HepG2 (cell line): ENCODE data around the gene METTL26. TPM values are rescaled to one million over a fixed set of nuclear protein-coding genes. Genes with fewer than 3 reads are reported as not detected.

Source experiments
- AGO2 ChIP-seq: fragments of 200-400 bp; formaldehyde crosslinking; optimal IDR thresholded peaks from 2 replicates; pipeline ENCODE3; 2017; ENCODE audit warnings: mild to moderate bottlenecking, low read depth, low read length, moderate library complexity
- GABPA ChIP-seq, 2 experiments: IDR thresholded peaks; 2 replicates each; pipeline ENCODE4 v1.6.1; 2011 to 2016; ENCODE audit warnings: low read depth in 2 of 2, low read length in 1 of 2, missing biosample characterization in 1 of 2, missing genetic modification characterization in 1 of 2
- KDM6A ChIP-seq: IDR thresholded peaks from 2 replicates; pipeline ENCODE4 v1.6.1; 2016; ENCODE audit warnings: low read depth
- PCBP1 ChIP-seq: fragments of 200-400 bp; formaldehyde crosslinking; IDR thresholded peaks from 2 replicates; pipeline ENCODE4 v1.6.1; 2017; ENCODE audit warnings: mild to moderate bottlenecking, low read depth, low read length, borderline replicate concordance
- ZMYM4 ChIP-seq: sonication (generic); formaldehyde crosslinking; IDR thresholded peaks from 2 replicates; pipeline ENCODE4 v1.8.1; 2023; ENCODE audit warnings: mild to moderate bottlenecking, missing genetic modification reagents
- ZNF431 ChIP-seq: sonication (generic); formaldehyde crosslinking; IDR thresholded peaks from 2 replicates; pipeline ENCODE4 v1.9.0; 2022; ENCODE audit warnings: missing genetic modification reagents, low read depth, mild to moderate bottlenecking, borderline replicate concordance
- ZNF460 ChIP-seq: sonication (generic); formaldehyde crosslinking; IDR thresholded peaks from 2 replicates; pipeline ENCODE4 v1.5.1; 2020; ENCODE audit warnings: missing genetic modification reagents, mild to moderate bottlenecking, borderline replicate concordance
- ZNF570 ChIP-seq: sonication (generic); formaldehyde crosslinking; IDR thresholded peaks from 2 replicates; pipeline ENCODE4 v1.4.0; 2020; ENCODE audit warnings: mild to moderate bottlenecking, missing genetic modification reagents, borderline replicate concordance
- ZNF777 ChIP-seq: sonication (generic); formaldehyde crosslinking; IDR thresholded peaks from 2 replicates; pipeline ENCODE4 v1.4.0; 2020; ENCODE audit warnings: missing genetic modification reagents
- ZNF879 ChIP-seq: sonication (generic); formaldehyde crosslinking; IDR thresholded peaks from 2 replicates; pipeline ENCODE4 v1.8.1; 2023; ENCODE audit warnings: missing genetic modification reagents
- polyA plus RNA-seq, 8 experiments: library from polyadenylated mRNA; depleted of rRNA in 3 of 8; stranded (reverse) in 7 of 8; unstranded in 1 of 8; fragments of >200 nt; fragmentation: Illumina TruSeq in 4 of 8; extraction: Trizol in 4 of 8; gene quantifications; 2 replicates each; pipeline versions ENCODE4 v1.2.1 to v1.2.3, GENCODE V29; 2011 to 2016; ENCODE audit warnings: low read depth in 4 of 8, missing spikeins in 1 of 8, mixed read lengths in 1 of 8; ENCODE audit not compliant: insufficient read depth in 1 of 8
- total RNA-seq, 5 experiments: library from RNA; depleted of rRNA; stranded (reverse); fragments of >200 nt; fragmentation: Illumina TruSeq; extraction: Trizol; gene quantifications; 2 replicates each; pipeline ENCODE4 v1.2.3, GENCODE V29; 2016; ENCODE audit warnings: low read depth in 1 of 5
- TF ChIP-seq, protein P1 (sequence below): sonication (generic); formaldehyde crosslinking; IDR thresholded peaks from 2 replicates; pipeline ENCODE4 v1.5.1; 2020; ENCODE audit warnings: mild to moderate bottlenecking, moderate library complexity, missing genetic modification reagents
- TF ChIP-seq, protein P2 (sequence below): sonication (generic); formaldehyde crosslinking; IDR thresholded peaks from 2 replicates; pipeline ENCODE4 v1.8.0; 2022; ENCODE audit warnings: missing genetic modification reagents, mild to moderate bottlenecking, moderate library complexity, borderline replicate concordance
- TF ChIP-seq, protein P3 (sequence below): sonication (generic); formaldehyde crosslinking; IDR thresholded peaks from 2 replicates; pipeline ENCODE4 v1.4.0; 2020; ENCODE audit warnings: mild to moderate bottlenecking, missing genetic modification reagents
- TF ChIP-seq, protein P4 (sequence below): sonication (generic); formaldehyde crosslinking; IDR thresholded peaks from 2 replicates; pipeline ENCODE4 v1.4.0; 2020; ENCODE audit warnings: missing genetic modification reagents, low read depth, mild to moderate bottlenecking, borderline replicate concordance
- TF ChIP-seq, protein P5 (sequence below): sonication (generic); formaldehyde crosslinking; IDR thresholded peaks from 2 replicates; pipeline ENCODE4; 2020; ENCODE audit warnings: missing genetic modification reagents, mild to moderate bottlenecking, borderline replicate concordance
- TF ChIP-seq, protein P6 (sequence below): sonication (generic); formaldehyde crosslinking; conservative IDR thresholded peaks from 2 replicates; pipeline ENCODE4 v1.4.0; 2020; ENCODE audit warnings: missing genetic modification reagents

Gene METTL26
- total and polyA plus RNA-seq, 2 of the 13 experiments (the other 11 are each of a cell fraction or from before 2014, with no cell fraction given), result 65.5 to 70.1 TPM

DNA sequence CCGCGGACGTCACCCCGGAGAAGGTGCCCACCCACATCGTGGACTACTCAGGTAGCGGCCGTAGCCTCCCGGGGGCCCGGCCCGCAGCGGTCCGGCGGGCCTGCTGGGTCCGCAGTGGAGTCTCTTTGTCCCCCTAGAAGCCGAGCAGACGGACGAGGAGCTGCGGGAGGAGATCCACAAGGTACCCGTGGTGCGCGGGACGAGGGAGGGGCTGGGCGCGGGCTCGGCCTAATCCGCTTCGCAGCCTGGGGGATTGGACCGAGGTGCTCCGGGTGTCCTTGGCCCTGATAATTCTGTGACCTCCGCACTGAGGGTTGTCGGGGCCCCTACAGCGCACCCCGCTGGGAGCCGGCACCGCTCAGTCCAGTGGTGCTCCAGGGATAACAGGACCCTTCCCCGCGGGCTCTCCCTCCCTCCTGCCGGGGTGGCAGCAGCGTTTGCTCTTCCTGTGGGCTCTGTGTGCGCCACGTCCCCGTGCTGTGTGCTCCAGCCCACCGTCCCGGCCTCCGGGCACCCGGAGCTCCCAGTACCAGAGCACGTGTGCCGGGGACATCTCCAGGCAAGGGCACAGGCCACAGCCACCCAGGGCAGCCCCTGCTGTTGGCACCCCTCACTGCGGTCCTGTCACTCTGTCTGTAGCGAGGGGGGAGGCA lies 32.5 kb upstream of the METTL26 start (continued):
- no peak for TF ChIP-seq PCBP1
- TF ChIP-seq ZNF570 (CRISPR knock-in tag), result no peak
- TF ChIP-seq AGO2, result peak; percentile 2
- no peak for TF ChIP-seq KDM6A (CRISPR knock-in tag)
- TF ChIP-seq, protein P1, sequence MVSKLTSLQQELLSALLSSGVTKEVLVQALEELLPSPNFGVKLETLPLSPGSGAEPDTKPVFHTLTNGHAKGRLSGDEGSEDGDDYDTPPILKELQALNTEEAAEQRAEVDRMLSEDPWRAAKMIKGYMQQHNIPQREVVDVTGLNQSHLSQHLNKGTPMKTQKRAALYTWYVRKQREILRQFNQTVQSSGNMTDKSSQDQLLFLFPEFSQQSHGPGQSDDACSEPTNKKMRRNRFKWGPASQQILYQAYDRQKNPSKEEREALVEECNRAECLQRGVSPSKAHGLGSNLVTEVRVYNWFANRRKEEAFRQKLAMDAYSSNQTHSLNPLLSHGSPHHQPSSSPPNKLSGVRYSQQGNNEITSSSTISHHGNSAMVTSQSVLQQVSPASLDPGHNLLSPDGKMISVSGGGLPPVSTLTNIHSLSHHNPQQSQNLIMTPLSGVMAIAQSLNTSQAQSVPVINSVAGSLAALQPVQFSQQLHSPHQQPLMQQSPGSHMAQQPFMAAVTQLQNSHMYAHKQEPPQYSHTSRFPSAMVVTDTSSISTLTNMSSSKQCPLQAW (CRISPR knock-in tag), result 0 out of 2 replicates have a peak, but pooled peaks have one; percentile 22
- TF ChIP-seq, protein P2, sequence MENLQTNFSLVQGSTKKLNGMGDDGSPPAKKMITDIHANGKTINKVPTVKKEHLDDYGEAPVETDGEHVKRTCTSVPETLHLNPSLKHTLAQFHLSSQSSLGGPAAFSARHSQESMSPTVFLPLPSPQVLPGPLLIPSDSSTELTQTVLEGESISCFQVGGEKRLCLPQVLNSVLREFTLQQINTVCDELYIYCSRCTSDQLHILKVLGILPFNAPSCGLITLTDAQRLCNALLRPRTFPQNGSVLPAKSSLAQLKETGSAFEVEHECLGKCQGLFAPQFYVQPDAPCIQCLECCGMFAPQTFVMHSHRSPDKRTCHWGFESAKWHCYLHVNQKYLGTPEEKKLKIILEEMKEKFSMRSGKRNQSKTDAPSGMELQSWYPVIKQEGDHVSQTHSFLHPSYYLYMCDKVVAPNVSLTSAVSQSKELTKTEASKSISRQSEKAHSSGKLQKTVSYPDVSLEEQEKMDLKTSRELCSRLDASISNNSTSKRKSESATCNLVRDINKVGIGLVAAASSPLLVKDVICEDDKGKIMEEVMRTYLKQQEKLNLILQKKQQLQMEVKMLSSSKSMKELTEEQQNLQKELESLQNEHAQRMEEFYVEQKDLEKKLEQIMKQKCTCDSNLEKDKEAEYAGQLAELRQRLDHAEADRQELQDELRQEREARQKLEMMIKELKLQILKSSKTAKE, result no peak
- 0 out of 2 replicates have a peak, but pooled peaks have one; percentile 3 for TF ChIP-seq ZNF777
- TF ChIP-seq ZNF431 (CRISPR knock-in tag), result no peak
- TF ChIP-seq, protein P3, sequence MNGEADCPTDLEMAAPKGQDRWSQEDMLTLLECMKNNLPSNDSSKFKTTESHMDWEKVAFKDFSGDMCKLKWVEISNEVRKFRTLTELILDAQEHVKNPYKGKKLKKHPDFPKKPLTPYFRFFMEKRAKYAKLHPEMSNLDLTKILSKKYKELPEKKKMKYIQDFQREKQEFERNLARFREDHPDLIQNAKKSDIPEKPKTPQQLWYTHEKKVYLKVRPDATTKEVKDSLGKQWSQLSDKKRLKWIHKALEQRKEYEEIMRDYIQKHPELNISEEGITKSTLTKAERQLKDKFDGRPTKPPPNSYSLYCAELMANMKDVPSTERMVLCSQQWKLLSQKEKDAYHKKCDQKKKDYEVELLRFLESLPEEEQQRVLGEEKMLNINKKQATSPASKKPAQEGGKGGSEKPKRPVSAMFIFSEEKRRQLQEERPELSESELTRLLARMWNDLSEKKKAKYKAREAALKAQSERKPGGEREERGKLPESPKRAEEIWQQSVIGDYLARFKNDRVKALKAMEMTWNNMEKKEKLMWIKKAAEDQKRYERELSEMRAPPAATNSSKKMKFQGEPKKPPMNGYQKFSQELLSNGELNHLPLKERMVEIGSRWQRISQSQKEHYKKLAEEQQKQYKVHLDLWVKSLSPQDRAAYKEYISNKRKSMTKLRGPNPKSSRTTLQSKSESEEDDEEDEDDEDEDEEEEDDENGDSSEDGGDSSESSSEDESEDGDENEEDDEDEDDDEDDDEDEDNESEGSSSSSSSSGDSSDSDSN (CRISPR knock-in tag), result peak; percentile 36
- TF ChIP-seq, protein P4, sequence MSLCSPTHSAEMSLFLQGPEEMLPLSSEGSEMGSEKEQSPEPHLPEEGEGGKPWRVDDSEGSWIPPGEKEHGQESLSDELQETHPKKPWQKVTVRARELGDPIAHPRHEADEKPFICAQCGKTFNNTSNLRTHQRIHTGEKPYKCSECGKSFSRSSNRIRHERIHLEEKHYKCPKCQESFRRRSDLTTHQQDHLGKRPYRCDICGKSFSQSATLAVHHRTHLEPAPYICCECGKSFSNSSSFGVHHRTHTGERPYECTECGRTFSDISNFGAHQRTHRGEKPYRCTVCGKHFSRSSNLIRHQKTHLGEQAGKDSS (CRISPR knock-in tag), result no peak
- no peak for TF ChIP-seq GABPA (IDR thresholded peaks at IDR 0.05; ENCODE audit: low read depth, low read length)
- TF ChIP-seq GABPA (CRISPR knock-in tag; IDR thresholded peaks at IDR 0.05; ENCODE audit: low read depth), result 0 out of 2 replicates have a peak, but pooled peaks have one; percentile 14
- TF ChIP-seq, protein P5, sequence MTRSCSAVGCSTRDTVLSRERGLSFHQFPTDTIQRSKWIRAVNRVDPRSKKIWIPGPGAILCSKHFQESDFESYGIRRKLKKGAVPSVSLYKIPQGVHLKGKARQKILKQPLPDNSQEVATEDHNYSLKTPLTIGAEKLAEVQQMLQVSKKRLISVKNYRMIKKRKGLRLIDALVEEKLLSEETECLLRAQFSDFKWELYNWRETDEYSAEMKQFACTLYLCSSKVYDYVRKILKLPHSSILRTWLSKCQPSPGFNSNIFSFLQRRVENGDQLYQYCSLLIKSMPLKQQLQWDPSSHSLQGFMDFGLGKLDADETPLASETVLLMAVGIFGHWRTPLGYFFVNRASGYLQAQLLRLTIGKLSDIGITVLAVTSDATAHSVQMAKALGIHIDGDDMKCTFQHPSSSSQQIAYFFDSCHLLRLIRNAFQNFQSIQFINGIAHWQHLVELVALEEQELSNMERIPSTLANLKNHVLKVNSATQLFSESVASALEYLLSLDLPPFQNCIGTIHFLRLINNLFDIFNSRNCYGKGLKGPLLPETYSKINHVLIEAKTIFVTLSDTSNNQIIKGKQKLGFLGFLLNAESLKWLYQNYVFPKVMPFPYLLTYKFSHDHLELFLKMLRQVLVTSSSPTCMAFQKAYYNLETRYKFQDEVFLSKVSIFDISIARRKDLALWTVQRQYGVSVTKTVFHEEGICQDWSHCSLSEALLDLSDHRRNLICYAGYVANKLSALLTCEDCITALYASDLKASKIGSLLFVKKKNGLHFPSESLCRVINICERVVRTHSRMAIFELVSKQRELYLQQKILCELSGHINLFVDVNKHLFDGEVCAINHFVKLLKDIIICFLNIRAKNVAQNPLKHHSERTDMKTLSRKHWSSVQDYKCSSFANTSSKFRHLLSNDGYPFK, result 0 out of 2 replicates have a peak, but pooled peaks have one; percentile 20
- TF ChIP-seq ZNF879 (CRISPR knock-in tag), result no peak
- TF ChIP-seq ZMYM4 (CRISPR knock-in tag), result no peak
- TF ChIP-seq ZNF460, result no peak
- TF ChIP-seq, protein P6, sequence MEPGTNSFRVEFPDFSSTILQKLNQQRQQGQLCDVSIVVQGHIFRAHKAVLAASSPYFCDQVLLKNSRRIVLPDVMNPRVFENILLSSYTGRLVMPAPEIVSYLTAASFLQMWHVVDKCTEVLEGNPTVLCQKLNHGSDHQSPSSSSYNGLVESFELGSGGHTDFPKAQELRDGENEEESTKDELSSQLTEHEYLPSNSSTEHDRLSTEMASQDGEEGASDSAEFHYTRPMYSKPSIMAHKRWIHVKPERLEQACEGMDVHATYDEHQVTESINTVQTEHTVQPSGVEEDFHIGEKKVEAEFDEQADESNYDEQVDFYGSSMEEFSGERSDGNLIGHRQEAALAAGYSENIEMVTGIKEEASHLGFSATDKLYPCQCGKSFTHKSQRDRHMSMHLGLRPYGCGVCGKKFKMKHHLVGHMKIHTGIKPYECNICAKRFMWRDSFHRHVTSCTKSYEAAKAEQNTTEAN (CRISPR knock-in tag), result no peak
